Fibroblast of the aortic adventitia (primary cell): Measurements from ENCODE around the gene ELOVL7. TPM values are rescaled to one million over a fixed set of nuclear protein-coding genes. Genes with fewer than 3 reads are reported as not detected.
A peak's percentile ranks its signal among the peaks of the same experiment; 100 is the strongest.
"Not testable (repeated sequence)": the region's sequence is repeated elsewhere in the genome, so short reads cannot be mapped to it uniquely, and the experiment has no call there.

Source experiments
- DNase-seq: peaks from one replicate; pipeline ENCODE4 v3.0.0-alpha.2; 2010; ENCODE audit warnings: low read depth
- H3K4me3 ChIP-seq: 2 replicates; pipeline ENCODE4 v1.5.1; 2011; ENCODE audit warnings: low read depth, mild to moderate bottlenecking, control low read depth, low read length, moderate library complexity
- CTCF ChIP-seq: IDR thresholded peaks from 2 replicates; pipeline ENCODE4 v1.5.1; 2011; ENCODE audit warnings: mild to moderate bottlenecking, low read length, control low read depth, inconsistent platforms; ENCODE audit not compliant: insufficient read depth
- total RNA-seq: library from RNA; depleted of rRNA; stranded (reverse); fragments of >200 nt; gene quantifications from 2 replicates; pipeline ENCODE4 v1.2.3, GENCODE V29; 2012; ENCODE audit warnings: low replicate concordance

ELOVL7 gene
- total RNA-seq, 1 donor: 0.18 TPM

GRCh38 chr5:60886158-60886557 lies 42.1 kb upstream of the ELOVL7 start:
- H3K4me3 ChIP-seq: no peak overlapping the region
- no peak for DNase-seq
- no peak for TF ChIP-seq CTCF

GRCh38 chr5:60883229-60883628 lies 39.2 kb upstream of the ELOVL7 start:
- TF ChIP-seq CTCF: peak; percentile 20
- peak; percentile 8 for DNase-seq

GRCh38 chr5:60872892-60873291 lies 28.8 kb upstream of the ELOVL7 start:
- no peak overlapping the region for H3K4me3 ChIP-seq
- no peak for DNase-seq
- TF ChIP-seq CTCF: no peak

More at GRCh38 chr5:60883229-60883628, 39.2 kb upstream of the ELOVL7 start:
- H3K4me3 ChIP-seq: no peak overlapping the region

- DNase-seq: no peak
- no peak for TF ChIP-seq CTCF
- H3K4me3 ChIP-seq: no peak overlapping the region
Observed at GRCh38 chr5:60870857-60871256, 26.8 kb upstream of the ELOVL7 start.

- H3K4me3 ChIP-seq, DNase-seq: not testable (repeated sequence)
Observed at GRCh38 chr5:60860572-60860971, 16.5 kb upstream of the ELOVL7 start.

GRCh38 chr5:60856066-60856465 lies 12.0 kb upstream of the ELOVL7 start:
- no peak overlapping the region for H3K4me3 ChIP-seq
- peak; percentile 12 for DNase-seq
- TF ChIP-seq CTCF: no peak

GRCh38 chr5:60852940-60853339 lies 8.9 kb upstream of the ELOVL7 start:
- no peak overlapping the region for H3K4me3 ChIP-seq
- DNase-seq: no peak
- TF ChIP-seq CTCF: no peak
